Measurements from ENCODE around the gene CX3CL1. TPM values are rescaled to one million over a fixed set of nuclear protein-coding genes. Genes with fewer than 3 reads are reported as not detected.

The CX3CL1 gene
- total and polyA plus RNA-seq, 9 of the 15 experiments (the other 6 are each of a cell fraction or from before 2014, with no cell fraction given) = 0.09 TPM; not detected in 8

DNA sequence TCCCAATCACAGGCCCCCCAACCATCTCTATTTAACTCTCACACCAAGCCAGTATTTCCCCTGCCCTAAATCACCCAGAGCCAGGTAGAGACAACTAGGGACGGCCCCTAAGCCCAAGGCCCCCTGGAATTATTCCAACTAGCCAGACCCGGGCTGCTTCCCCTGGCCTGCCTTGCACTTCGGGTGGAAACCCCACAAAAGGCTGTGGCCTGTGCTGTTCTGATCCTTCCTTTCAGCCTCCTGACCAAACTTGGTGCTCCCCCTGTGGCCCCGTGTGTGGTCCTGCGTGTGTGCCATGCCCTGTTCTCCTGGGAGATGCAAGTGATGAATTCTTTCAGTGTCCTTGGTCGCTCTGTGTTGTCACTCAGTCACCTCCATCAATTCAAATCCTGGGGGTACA, 47.2 kb downstream of the CX3CL1 start:
- in situ Hi-C loops (cut with MboI) (loop anchor here (5.0 to 10.0 kb wide), 3 partner anchors 98 to 335 kb away; no protein-coding TSS in a partner anchor), intact Hi-C loops (cut with micrococcal nuclease) (loop anchor here (1.0 to 5.0 kb wide), 2 partner anchors 100 to 337 kb away; no protein-coding TSS in a partner anchor)
- no peak overlapping the region for H3K4me2 ChIP-seq (ENCODE audit: insufficient read depth, low read length)
- no peaks in the 10 kb centered on the region for H3K9me1 ChIP-seq (ENCODE audit: control insufficient read depth, insufficient read depth, low read length)
- no peaks in the 10 kb centered on the region for H4K20me1 ChIP-seq (replicated peaks; ENCODE audit: control insufficient read depth, insufficient read depth, low read length)
- FAIRE-seq (no peak), DNase-seq (ENCODE audit: extremely low read depth in 1 of 4, low spot score in 3 of 4) (no peak), ATAC-seq (no peak)
- H3K27me3 ChIP-seq (ENCODE audit: control insufficient read depth in 2 of 2, insufficient read depth in 2 of 2, low read length in 2 of 2) = no peaks in the 10 kb centered on the region; a peak in 2 of 5 replicates
- ChIA-PET CTCF (ENCODE audit: low intra/inter-chr PET ratio) (interaction anchor here (0.6 to 8.4 kb wide), 3 partner anchors 32 to 117 kb away, joined by 3 to 109 read pairs (median 44); no protein-coding TSS in a partner anchor), POLR2A (no interaction called here)
- no peaks in the 10 kb centered on the region for H3K9me3 ChIP-seq (replicated peaks; ENCODE audit: control insufficient read depth, insufficient read depth, low read depth, low read length)
- no peak overlapping the region for H3K27ac ChIP-seq (ENCODE audit: extremely low read depth, low read depth, low read length)
- no peaks in the 10 kb centered on the region for H3K79me2 ChIP-seq (ENCODE audit: control insufficient read depth, insufficient read depth, low read length)
- H2AFZ ChIP-seq (ENCODE audit: low read depth, low read length) = no peak overlapping the region
- H3K9ac ChIP-seq (ENCODE audit: insufficient read depth in 1 of 2, low read depth in 2 of 2, low read length in 2 of 2) = no peak overlapping the region
- 55% methylated on average over 6 of the region's 6 CpGs for WGBS (ENCODE audit: insufficient coverage, low coverage, missing lambda C conversion rate)
- no peak overlapping the region for H3K4me3 ChIP-seq
- BruUV-seq (replicated peaks) = no TSS peak
- no peaks in the 10 kb centered on the region for H3K36me3 ChIP-seq (ENCODE audit: control insufficient read depth, insufficient read depth, low read length)
- H3K4me1 ChIP-seq (replicated peaks in 1 of 2; ENCODE audit: control insufficient read depth in 2 of 2, insufficient read depth in 2 of 2, low read length in 2 of 2) = peaks cover 3 to 24% of the 10 kb centered on the region in 2 experiments; a peak in 4 of 5 replicates
- TF ChIP-seq, protein P1, sequence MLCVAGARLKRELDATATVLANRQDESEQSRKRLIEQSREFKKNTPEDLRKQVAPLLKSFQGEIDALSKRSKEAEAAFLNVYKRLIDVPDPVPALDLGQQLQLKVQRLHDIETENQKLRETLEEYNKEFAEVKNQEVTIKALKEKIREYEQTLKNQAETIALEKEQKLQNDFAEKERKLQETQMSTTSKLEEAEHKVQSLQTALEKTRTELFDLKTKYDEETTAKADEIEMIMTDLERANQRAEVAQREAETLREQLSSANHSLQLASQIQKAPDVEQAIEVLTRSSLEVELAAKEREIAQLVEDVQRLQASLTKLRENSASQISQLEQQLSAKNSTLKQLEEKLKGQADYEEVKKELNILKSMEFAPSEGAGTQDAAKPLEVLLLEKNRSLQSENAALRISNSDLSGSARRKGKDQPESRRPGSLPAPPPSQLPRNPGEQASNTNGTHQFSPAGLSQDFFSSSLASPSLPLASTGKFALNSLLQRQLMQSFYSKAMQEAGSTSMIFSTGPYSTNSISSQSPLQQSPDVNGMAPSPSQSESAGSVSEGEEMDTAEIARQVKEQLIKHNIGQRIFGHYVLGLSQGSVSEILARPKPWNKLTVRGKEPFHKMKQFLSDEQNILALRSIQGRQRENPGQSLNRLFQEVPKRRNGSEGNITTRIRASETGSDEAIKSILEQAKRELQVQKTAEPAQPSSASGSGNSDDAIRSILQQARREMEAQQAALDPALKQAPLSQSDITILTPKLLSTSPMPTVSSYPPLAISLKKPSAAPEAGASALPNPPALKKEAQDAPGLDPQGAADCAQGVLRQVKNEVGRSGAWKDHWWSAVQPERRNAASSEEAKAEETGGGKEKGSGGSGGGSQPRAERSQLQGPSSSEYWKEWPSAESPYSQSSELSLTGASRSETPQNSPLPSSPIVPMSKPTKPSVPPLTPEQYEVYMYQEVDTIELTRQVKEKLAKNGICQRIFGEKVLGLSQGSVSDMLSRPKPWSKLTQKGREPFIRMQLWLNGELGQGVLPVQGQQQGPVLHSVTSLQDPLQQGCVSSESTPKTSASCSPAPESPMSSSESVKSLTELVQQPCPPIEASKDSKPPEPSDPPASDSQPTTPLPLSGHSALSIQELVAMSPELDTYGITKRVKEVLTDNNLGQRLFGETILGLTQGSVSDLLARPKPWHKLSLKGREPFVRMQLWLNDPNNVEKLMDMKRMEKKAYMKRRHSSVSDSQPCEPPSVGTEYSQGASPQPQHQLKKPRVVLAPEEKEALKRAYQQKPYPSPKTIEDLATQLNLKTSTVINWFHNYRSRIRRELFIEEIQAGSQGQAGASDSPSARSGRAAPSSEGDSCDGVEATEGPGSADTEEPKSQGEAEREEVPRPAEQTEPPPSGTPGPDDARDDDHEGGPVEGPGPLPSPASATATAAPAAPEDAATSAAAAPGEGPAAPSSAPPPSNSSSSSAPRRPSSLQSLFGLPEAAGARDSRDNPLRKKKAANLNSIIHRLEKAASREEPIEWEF (CRISPR knock-in tag; IDR thresholded peaks at IDR 0.05) = no peak
- no peak for TF ChIP-seq RNF2 (IDR thresholded peaks at IDR 0.05)
- TF ChIP-seq, protein P2, sequence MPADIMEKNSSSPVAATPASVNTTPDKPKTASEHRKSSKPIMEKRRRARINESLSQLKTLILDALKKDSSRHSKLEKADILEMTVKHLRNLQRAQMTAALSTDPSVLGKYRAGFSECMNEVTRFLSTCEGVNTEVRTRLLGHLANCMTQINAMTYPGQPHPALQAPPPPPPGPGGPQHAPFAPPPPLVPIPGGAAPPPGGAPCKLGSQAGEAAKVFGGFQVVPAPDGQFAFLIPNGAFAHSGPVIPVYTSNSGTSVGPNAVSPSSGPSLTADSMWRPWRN (IDR thresholded peaks at IDR 0.05; ENCODE audit: low read depth) = no peak
- no peak for TF ChIP-seq ELF4 (CRISPR knock-in tag; IDR thresholded peaks at IDR 0.05)
- TF ChIP-seq, protein P3, sequence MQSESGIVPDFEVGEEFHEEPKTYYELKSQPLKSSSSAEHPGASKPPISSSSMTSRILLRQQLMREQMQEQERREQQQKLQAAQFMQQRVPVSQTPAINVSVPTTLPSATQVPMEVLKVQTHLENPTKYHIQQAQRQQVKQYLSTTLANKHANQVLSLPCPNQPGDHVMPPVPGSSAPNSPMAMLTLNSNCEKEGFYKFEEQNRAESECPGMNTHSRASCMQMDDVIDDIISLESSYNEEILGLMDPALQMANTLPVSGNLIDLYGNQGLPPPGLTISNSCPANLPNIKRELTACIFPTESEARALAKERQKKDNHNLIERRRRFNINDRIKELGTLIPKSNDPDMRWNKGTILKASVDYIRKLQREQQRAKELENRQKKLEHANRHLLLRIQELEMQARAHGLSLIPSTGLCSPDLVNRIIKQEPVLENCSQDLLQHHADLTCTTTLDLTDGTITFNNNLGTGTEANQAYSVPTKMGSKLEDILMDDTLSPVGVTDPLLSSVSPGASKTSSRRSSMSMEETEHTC (IDR thresholded peaks at IDR 0.05) = no peak
- no peak for TF ChIP-seq MAFK (IDR thresholded peaks at IDR 0.05; ENCODE audit: low read length)
- TF ChIP-seq TCF3 (CRISPR knock-in tag; IDR thresholded peaks at IDR 0.05) = no peak
- TF ChIP-seq, protein P4, sequence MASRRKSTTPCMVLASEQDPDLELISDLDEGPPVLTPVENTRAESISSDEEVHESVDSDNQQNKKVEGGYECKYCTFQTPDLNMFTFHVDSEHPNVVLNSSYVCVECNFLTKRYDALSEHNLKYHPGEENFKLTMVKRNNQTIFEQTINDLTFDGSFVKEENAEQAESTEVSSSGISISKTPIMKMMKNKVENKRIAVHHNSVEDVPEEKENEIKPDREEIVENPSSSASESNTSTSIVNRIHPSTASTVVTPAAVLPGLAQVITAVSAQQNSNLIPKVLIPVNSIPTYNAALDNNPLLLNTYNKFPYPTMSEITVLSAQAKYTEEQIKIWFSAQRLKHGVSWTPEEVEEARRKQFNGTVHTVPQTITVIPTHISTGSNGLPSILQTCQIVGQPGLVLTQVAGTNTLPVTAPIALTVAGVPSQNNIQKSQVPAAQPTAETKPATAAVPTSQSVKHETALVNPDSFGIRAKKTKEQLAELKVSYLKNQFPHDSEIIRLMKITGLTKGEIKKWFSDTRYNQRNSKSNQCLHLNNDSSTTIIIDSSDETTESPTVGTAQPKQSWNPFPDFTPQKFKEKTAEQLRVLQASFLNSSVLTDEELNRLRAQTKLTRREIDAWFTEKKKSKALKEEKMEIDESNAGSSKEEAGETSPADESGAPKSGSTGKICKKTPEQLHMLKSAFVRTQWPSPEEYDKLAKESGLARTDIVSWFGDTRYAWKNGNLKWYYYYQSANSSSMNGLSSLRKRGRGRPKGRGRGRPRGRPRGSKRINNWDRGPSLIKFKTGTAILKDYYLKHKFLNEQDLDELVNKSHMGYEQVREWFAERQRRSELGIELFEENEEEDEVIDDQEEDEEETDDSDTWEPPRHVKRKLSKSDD (conservative IDR thresholded peaks at IDR 0.05; ENCODE audit: low read length) = no peak
- no peak for TF ChIP-seq CEBPG (CRISPR knock-in tag; IDR thresholded peaks at IDR 0.05)
- TF ChIP-seq CEBPG (tag; conservative IDR thresholded peaks at IDR 0.05 in 1 of 2, IDR thresholded peaks at IDR 0.05 in 1 of 2) = no peak
- no peak for TF ChIP-seq CTBP1 (IDR thresholded peaks at IDR 0.05; ENCODE audit: borderline replicate concordance)
- TF ChIP-seq HDAC6 (IDR thresholded peaks at IDR 0.05; ENCODE audit: low read depth, low read length) = no peak
- no peak for TF ChIP-seq ZFPM2 (CRISPR knock-in tag; IDR thresholded peaks at IDR 0.05)
- TF ChIP-seq ETV1 (tag; conservative IDR thresholded peaks at IDR 0.05; ENCODE audit: low read depth) = no peak

Measured in K562 (cell line).